PFSK-1 (cell line): ENCODE measurements around the gene PRKACA.

Experiments
- FOXP2 ChIP-seq: optimal IDR thresholded peaks from 2 replicates; pipeline ENCODE3; 2011; ENCODE audit warnings: borderline replicate concordance, control low read depth, inconsistent platforms; ENCODE audit not compliant: insufficient read depth; ENCODE audit errors: extremely low read length, extremely low read depth
- POLR2AphosphoS5 ChIP-seq: IDR thresholded peaks from 2 replicates; pipeline ENCODE4 v1.6.1; 2012; ENCODE audit warnings: low read depth, mild to moderate bottlenecking, control low read depth, low read length, moderate library complexity
- TAF1 ChIP-seq: IDR thresholded peaks from 2 replicates; pipeline ENCODE4 v1.6.1; 2012; ENCODE audit warnings: low read length, control low read depth, borderline replicate concordance; ENCODE audit not compliant: insufficient read depth
- TF ChIP-seq, protein P1 (sequence below), 2 experiments: IDR thresholded peaks; 2 replicates each; pipeline versions ENCODE4 v1.6.1 to v1.8.0; 2011 to 2012; ENCODE audit warnings: low read depth in 2 of 2, low read length in 2 of 2, control low read depth in 1 of 2, inconsistent platforms in 1 of 2, mild to moderate bottlenecking in 1 of 2, moderate library complexity in 1 of 2; ENCODE audit not compliant: insufficient read depth in 1 of 2

DNA sequence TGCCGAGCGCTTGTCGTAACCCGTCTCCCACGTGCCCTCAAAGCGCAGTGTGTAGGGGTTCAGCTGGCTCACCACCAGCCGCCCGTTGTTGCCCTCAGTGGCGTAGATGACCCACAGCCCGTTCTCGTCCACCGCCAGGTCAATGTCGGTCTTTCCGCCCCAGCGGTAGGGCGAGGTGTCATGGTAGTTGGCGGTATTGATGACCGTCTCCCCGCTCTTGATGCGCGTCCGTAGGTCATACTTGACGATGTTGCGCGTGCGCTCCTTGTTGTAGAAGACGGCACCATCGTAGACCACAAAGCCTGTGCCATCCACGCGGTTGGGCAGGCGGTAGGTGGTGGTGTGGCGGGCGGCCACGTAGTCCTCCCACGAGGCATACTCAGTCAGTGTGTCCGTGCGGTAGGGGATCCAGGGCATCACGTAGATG lies 45.3 kb upstream of the PRKACA start:
- TF ChIP-seq TAF1: no peak
- no peak for TF ChIP-seq POLR2AphosphoS5
- TF ChIP-seq, protein P1, sequence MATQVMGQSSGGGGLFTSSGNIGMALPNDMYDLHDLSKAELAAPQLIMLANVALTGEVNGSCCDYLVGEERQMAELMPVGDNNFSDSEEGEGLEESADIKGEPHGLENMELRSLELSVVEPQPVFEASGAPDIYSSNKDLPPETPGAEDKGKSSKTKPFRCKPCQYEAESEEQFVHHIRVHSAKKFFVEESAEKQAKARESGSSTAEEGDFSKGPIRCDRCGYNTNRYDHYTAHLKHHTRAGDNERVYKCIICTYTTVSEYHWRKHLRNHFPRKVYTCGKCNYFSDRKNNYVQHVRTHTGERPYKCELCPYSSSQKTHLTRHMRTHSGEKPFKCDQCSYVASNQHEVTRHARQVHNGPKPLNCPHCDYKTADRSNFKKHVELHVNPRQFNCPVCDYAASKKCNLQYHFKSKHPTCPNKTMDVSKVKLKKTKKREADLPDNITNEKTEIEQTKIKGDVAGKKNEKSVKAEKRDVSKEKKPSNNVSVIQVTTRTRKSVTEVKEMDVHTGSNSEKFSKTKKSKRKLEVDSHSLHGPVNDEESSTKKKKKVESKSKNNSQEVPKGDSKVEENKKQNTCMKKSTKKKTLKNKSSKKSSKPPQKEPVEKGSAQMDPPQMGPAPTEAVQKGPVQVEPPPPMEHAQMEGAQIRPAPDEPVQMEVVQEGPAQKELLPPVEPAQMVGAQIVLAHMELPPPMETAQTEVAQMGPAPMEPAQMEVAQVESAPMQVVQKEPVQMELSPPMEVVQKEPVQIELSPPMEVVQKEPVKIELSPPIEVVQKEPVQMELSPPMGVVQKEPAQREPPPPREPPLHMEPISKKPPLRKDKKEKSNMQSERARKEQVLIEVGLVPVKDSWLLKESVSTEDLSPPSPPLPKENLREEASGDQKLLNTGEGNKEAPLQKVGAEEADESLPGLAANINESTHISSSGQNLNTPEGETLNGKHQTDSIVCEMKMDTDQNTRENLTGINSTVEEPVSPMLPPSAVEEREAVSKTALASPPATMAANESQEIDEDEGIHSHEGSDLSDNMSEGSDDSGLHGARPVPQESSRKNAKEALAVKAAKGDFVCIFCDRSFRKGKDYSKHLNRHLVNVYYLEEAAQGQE (IDR thresholded peaks at IDR 0.05; ENCODE audit: insufficient read depth in 1 of 2, low read depth in 2 of 2, low read length in 2 of 2): no peak
- no peak for TF ChIP-seq FOXP2
